NCI-H526 treated with DMSO at 0.1 percent for 48 hours (cell line): ENCODE results near the gene SLC24A3.
"Not testable (repeated sequence)": the region's sequence is repeated elsewhere in the genome, so short reads cannot be mapped to it uniquely, and the experiment has no call there.

Experiments
- DNase-seq: peaks from one replicate; lab custom pipeline; 2025; lab: John Stamatoyannopoulos, UW

SLC24A3 gene

DNA sequence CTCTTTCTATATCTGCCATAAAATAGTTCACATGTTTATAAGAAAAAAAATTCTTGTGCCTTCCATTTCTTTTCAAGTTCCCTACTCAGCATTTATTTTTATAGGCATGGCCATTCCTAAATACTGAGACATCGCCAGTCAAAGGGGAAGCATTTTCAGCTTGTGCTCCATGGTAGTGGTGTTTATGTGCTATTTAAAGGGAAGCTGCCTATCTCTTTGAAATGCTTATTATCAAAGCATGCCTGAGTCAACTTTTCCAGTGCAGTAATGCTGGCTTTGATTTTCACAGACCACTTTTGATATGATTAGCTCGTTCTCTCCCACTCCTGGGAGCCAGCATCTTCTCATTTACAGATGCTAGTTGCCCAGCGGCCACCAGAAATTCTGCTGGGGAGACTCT is 421.5 kb downstream of the SLC24A3 start:
- DNase-seq, result no peak

DNA sequence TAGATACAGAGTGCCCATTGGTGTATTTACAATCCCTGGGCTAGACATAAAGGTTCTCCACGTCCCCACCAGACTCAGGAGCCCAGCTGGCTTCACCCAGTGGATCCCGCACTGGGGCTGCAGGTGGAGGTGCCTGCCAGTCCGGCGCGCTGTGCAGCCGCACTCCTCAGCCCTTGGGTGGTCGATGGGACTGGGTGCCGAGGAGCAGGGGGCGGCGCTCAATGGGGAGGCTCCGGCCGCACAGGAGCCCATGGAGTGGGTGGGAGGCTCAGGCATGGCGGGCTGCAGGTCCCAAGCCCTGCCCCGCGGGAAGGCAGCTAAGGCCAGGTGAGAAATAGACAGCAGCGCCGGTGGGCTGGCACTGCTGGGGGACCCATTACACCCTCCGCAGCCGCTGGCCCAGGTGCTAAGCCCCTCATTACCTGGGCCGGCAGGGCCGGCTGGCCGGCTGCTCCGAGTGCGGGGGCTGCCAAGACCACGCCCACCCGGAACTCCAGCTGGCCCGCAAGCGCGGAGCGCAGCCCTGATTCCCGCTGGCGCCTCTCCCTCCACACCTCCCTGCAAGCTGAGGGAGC is 427.1 kb downstream of the SLC24A3 start:
- DNase-seq, result not testable (repeated sequence)

DNA sequence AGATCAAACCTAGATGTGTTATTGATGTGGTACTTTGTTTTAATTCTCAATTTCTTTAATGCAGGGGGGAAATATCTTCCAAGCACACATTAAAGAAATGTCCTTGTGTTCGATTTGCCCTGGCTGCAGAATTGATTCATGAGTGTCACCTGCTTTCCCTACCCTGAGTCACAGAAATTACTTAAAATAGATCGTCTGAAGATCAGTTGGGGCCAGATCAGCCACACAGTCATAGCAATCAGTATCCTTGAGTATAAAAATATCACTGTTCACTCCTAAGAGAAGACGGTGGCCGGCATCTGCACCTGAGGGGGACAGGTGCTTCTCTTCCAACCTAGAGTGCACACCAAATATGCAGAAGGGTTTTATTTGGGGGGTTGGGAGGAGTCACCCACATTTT is 430.4 kb downstream of the SLC24A3 start:
- DNase-seq, result no peak

DNA sequence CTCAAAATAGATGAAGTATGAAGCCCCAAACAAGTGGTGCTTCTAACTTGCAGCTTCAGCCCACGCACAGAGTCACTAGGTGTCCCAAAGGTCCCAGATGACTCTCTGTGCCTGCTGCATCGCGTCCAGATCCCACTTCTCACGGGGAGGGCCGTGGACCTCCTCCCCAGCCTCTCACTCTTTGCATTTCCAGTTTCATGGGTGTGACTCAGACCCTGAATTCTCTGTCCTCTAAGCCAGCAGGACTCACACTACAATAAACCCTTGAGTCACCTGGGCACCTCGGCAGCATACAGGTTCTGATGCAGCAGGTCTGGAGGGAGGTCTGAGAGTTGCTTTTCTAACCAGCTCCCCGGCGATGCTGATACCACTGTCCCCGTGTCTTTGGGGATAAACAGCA is 431.6 kb downstream of the SLC24A3 start:
- no peak for DNase-seq

DNA sequence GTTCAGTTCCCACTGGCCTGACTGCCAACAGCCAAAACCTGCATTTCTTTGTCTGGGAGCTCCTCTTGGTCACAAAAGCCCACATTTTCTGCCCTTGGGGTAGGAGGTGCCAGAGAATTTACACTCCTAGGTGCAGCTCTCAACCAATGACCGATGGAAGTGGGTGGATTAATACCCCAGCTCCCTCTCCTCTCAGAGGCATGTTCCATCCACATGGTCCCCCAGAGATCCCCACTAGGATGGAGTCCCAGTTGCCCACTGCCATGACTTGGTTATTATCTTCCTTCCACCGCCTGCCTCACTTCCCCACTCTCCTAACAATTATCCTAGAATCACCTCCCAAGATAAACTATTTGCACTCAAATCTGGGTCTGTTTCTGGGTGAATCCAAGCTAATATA is 434.5 kb downstream of the SLC24A3 start:
- no peak for DNase-seq

DNA sequence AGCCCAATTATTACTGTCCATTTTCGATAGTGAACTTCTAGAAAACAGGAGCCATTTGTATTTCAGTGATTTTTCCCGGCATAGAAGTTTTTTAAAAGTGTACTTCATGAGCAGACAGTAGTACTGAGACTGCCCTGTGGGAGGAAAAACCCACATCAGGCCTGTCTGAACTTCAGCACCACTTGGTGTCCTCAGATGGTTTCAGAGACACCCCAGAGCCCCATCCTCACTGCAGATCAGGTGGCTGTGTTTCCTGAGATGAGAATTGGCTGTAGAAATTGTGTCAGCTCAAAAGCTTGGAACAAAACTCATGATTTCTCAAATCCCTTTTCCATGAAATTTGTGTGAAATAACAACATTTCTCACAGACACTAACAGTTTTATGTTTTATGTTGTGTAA is 435.6 kb downstream of the SLC24A3 start:
- no peak for DNase-seq

DNA sequence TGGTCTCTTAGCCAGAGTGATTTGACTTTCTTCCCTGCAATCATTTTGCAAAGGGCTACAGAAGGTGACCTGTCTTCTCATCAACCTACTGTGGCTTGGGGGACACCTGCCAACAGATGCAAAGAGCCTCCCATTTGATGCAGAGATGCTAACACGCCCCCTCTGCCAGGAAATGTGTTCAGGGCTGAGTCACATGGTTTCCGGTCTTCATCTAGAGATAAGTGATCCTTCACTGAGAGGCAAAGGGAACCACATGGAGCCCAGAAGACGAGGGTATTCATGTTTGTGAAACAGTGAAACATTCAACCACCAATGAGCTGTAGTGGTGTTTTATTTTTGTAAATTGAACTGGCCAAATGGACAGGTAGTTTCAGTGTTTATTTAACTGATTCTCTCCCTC is 436.6 kb downstream of the SLC24A3 start:
- no peak for DNase-seq

DNA sequence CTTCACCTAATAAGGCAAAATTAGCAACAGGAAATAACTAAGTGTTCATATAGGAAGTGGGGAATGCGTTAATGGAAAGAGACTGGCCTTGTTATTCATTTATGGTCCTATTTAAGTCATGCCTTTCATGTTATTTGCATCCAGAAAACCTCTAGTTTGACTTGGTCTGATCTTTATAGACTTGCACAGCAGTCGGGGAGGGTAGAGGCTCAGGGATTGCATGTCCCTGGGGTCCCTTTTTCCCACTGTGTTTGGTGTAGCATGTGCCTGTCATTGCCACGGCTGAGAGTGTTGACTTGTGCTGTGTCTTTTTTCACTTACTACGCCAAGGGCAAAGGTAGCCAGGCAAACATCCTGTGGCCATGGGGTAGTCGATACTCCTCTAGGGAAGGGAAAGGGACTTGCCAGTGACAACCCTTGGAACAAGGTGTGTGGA is 440.2 kb downstream of the SLC24A3 start:
- no peak for DNase-seq

DNA sequence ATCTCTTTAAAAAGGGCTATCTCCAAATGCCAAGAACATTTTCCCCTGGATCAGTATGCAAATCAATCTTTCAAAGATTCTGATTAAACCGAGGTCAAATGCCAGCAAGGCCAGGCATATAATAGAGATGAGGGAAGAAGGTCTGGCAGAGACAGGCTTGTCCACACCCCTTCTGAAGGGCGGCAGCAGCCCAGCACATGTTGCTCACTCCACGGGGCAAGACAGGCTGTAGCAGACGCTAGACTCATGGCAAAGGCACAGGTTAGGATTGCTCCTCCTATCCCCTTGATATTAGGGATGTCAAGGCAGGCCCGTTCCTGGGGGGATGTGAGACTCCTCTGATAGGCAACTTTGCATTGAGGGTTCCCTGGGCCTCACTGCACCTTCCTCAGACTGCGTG is 440.9 kb downstream of the SLC24A3 start:
- no peak for DNase-seq

DNA sequence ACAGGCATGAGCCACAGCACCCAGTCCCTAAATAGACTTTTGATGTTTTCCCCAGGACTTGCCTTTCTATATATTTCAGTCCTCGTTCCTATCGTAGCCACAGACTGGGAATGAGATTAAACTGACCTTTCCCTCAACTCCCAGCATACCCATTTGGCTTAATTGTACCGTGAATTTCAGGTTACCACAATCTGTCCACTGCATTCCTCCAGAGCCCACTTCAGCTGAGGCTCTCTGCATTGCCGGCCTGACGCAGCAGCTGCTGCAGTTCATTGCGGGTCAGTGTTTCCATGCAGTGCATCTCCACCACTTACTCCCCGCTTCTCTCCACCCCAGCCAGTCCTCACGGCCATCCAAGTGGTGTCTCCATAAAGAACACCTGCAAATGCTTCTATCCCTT is 442.5 kb downstream of the SLC24A3 start:
- no peak for DNase-seq

DNA sequence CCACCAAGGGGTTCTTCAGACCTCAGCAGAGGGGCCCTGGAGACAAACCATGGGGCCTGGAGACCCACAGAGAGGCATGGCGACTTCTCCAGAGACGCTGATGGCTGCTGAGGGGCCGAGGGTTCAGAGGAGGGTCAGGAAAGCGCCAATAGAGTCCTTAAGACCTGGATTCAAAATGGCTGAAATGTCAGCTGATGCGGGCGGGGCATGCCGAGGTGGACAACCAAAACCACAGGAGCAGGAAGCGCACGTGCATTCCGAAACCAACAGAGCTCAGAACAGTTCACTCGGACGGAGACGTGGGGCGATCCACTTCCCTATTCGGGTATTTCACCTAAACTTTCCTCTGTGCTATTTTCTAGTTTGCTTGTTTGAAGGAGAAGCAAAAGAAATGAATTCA is 445.7 kb downstream of the SLC24A3 start:
- no peak for DNase-seq

DNA sequence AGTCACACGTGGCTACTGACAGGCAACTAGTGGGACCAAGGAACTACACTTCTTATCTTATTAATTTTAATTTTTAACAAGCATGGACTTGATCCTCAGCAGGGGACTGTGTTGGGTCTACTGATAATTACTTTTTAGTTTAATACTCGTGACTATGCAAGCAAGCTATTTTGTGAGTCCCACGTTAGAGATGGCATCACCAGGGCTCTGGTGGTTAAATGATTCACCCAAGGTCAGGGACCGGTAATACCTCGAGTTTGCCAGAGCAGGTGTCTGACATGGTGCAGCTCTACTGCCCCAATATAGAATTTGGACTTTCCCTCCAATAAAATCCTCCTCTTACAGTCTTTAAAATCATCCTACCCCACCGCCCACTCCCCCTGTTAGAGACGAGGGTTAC is 447.0 kb downstream of the SLC24A3 start:
- DNase-seq, result no peak

DNA sequence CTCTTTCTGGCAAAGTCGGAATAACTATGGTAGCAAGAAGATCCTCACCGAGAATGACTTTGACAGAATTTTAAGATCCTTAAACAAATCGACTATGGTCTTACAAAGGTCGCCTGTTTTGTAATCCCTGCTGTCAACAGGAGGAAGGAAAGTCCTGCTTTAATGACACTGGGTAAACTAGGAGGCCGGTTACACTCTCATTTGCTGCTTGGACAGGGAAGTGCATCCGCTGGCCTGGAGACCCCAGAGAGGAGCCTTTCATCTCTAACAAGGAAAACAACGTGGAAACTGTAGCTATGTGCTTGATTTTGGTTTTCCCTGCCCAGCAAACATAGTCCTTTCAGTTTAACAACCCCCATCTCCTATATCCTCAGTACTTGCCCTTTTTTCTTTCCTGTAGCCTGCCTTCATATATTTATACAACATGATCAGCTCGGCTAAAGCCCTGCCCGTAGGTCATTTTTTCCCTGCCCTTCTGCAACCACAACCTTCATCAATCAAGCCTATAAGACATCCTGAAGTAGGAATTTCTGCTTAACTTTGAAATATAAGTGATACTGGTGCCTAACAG is 448.5 kb downstream of the SLC24A3 start:
- DNase-seq, result no peak

DNA sequence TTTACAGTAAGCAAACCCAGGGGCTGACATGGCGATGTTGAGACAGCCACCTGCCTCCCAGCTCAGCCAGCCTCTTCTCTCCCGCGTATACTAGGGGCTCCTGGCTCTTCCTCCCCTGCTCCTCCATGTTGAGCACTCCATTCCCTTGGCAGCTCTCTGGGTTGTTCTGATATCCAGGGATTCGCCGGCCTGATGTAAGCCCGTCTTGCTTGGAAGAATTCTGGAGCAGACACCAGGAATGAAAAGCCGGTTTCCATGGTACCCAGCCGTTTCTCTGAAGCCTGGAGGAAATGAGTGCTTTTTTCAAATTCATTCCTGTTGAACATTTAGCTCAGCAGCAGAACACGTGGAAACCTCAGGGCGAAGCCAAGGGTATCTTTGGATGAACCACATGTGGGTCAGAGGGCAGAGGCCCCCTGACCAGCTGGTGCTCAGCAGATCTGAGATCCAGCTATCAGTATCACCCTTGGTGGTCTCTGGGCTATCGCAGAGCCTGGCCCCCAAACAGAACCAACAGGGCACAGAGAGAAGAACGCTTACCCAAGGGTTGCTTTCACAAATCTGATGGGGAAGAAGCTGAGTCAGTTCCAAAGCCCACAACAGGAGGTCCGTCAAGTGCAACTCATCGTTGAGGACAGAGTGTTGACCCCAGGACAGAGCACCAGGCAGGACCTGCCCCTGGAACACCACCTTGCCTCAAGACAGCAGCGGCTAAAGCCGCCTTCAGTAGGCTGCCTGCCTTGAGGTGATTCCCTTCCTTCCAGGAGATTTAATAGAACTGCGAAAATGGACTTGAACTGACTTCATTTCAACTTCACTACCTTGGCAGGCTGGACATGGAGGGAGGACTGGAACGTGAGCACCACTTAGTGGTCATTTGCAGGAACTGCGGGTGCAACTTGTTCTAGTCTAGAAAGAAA is 449.5 kb downstream of the SLC24A3 start:
- peak; percentile 59 for DNase-seq

DNA sequence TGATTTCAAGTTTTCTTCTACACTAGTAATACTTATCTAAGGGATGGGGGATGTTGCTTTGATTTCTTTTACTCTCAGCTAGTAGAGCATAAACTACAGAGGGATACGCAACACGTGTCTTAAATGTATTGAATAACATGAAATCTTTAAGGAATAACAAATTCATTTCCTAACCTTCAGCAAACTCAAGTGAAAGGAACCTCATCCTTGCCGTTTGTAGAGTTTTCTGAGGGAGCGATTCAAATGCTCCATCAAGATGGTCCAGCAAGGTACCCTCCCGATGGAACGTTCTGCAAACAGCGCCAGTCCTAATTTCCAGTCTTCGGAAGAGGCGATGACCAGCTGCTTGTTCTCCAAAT is 450.2 kb downstream of the SLC24A3 start:
- no peak for DNase-seq

DNA sequence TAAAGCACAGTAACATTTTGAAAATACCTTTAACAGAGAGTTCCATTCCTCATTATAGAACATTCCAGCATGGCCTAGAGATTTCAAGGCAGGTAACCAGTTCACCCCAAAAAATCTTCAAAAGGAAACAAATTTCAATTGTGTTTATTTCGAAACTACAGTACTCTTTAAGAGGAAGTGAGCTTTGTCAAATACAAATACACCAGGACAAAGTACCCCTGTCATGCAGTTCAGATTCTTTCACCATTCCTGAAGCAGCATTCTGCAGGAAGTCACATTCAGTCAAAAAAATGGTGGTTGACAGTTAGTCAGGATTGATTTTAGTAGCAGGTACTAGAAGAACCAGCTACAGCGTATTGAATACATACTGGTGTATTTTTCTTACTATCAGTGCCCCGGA is 456.0 kb downstream of the SLC24A3 start:
- no peak for DNase-seq

DNA sequence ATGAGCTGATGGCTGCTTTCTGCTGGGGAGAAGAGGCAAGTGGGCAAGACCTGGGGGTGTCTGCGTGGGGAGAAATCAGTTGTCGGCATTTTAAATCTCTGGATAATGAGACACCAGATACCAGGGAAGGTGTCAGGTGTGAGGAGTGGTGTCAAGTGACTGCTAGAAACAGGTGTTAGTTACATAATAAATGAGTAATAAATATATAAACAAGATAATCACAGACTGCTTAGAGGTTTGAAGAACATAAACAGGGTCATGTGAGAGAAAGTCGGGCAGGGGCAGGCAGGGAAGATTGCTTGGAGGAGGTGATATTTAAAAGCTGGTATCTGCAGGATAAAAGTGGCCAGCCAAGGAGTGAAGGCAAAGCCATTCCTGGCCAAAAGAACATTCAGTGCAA is 458.4 kb downstream of the SLC24A3 start:
- no peak for DNase-seq

DNA sequence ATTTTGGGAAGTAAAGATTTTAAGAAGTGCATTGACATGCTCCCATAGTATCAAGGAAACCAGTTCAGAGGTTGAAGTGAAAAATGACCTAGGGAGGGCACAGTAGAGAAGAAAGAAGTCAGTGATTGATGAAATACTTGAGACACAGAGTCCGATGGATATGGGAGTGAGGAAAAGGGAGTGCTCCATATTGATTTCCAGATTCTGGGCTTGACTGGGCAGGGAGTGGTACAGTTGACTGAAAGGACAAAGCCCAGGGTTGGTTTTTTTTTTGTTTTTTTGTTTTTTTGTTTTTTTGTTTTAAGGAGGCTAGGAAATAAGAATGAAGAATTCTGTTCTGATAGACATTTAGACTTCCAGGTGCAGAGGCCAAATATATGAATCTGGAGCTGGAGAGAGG is 458.9 kb downstream of the SLC24A3 start:
- DNase-seq, result no peak

DNA sequence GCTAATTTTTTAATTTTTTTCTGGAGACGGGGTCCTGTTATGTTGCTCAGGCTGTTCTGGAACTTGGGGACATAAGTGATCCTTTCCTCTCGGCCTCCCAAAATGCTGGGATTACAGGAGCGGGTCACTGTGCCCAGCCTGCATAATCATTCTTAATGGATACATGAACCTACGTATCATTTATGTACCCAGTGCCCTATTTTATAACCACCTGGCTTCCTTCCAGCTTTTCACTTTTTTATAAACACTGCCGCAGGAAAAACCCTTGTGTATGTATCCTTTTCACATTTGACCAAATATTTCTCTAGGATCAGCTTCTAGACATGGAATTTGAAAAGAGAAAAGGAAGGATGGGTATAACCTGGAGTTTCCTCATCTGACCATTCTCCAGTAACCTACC is 460.1 kb downstream of the SLC24A3 start:
- no peak for DNase-seq

DNA sequence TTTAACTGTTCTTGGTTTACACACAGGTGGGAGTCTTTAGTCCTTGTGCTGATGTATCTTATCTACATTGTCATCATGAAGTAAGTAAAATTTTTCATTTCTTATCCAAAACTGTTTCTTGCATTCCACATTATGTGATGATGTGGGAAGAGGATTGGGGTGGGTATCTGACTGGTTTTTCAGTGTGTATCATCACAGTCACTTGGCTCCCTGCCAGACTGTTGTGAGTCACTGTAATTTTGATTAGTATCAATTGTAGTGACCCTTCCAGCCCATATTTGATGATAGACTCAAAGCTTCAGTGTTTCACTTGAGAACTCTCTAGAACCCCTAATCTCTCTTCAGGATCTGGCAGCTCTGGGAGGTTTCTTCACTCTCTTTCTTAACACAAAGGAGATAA is 461.1 kb downstream of the SLC24A3 start:
- no peak for DNase-seq

DNA sequence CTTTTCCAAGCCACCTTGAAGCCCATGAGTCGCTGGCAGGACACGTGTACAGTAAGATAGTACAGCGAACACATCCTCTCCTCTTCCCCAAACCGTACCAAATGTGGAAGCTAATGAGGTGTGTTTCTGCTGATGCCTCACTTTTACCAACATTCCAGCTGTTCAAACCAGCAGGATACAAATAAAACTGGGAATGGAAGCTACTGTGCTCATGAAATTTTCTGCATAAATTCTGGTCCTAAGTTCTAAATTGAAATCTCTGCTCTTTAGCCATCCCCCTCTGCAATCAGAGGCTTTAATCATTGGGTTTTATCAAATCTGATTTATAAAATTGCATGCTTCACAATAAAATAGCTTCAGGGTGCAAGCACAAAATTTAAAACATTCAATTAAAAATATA is 463.8 kb downstream of the SLC24A3 start:
- DNase-seq, result no peak

DNA sequence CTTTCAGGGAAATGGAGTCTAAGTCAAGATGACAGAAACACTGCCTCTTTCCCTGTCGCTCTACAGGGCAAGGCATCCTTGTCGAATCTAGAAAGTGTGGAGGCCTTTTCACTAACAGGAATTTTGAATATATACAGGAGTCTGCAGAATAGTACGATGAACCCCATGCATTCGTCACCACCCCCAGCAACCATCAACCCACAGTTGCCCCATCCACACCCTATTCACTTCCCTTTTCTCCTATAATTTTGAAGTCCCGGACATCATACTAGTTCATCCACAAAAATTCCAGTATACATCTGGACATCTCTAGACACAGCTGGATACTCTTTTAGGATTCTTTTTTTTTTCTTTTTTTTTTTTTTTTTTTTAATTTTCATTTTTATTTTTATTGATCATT is 464.9 kb downstream of the SLC24A3 start:
- DNase-seq, result no peak

DNA sequence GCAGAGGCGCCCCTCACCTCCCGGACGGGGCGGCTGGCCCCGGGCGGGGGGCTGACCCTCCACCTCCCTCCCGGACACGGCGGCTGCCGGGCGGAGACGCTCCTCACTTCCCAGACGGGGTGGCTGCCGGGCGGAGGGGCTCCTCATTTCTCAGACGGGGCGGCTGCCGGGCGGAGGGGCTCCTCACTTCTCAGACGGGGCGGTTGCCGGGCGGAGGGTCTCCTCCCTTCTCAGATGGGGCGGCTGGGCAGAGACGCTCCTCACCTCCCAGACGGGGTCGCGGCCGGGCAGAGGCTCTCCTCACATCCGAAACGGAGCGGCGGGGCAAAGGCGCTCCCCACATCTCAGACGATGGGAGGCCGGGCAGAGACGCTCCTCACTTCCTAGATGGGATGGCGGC is 466.1 kb downstream of the SLC24A3 start:
- DNase-seq, result not testable (repeated sequence)
